NT2/D1 (cell line): ENCODE measurements around the gene ELMO3.

Experiments used
- YY1 ChIP-seq: IDR thresholded peaks from 2 replicates; pipeline ENCODE4 v1.6.1; 2011; ENCODE audit not compliant: insufficient read length, insufficient read depth
- ZNF274 ChIP-seq: IDR thresholded peaks from 2 replicates; pipeline ENCODE4 v1.6.1; 2011; ENCODE audit warnings: mild to moderate bottlenecking, low read depth, low read length

GRCh38 chr16:67184995-67185650, 13.8 kb upstream of the ELMO3 start:
- TF ChIP-seq YY1 (no peak), ZNF274 (no peak)
